Omental fat pad (tissue), 4 donors: ENCODE results near the gene FGF22. TPM values are rescaled to one million over a fixed set of nuclear protein-coding genes. Genes with fewer than 3 reads are reported as not detected.

Experiments
- ATAC-seq: fragments of 150-250 bp; one replicate; pipeline ENCODE4 v1.9.1; 2016; ENCODE audit warnings: mild to moderate bottlenecking, moderate library complexity; ENCODE audit not compliant: low FRiP score
- DNase-seq: peaks from one replicate; pipeline ENCODE4 v3.0.0-alpha.2; 2019; ENCODE audit warnings: low spot score
- total RNA-seq, 4 donors: library from RNA; depleted of rRNA; stranded (reverse); fragments of >200 nt; gene quantifications; one replicate each; pipeline ENCODE4 v1.1.0, GENCODE V29; 2016
- TF ChIP-seq, protein P1 (sequence below), 3 donors: fragments of 450-650 bp; IDR thresholded peaks; one replicate each; pipeline ENCODE4 v1.5.1; 2016 to 2017; ENCODE audit warnings: antibody characterized with exemption in 3 of 3, mild to moderate bottlenecking in 3 of 3, moderate library complexity in 2 of 3

The FGF22 gene
- total RNA-seq, 4 donors from 2014 or later, result 0.38 TPM; not detected in 3

GRCh38 chr19:641702-642101 lies 2.0 kb downstream of the FGF22 start:
- TF ChIP-seq, protein P1, sequence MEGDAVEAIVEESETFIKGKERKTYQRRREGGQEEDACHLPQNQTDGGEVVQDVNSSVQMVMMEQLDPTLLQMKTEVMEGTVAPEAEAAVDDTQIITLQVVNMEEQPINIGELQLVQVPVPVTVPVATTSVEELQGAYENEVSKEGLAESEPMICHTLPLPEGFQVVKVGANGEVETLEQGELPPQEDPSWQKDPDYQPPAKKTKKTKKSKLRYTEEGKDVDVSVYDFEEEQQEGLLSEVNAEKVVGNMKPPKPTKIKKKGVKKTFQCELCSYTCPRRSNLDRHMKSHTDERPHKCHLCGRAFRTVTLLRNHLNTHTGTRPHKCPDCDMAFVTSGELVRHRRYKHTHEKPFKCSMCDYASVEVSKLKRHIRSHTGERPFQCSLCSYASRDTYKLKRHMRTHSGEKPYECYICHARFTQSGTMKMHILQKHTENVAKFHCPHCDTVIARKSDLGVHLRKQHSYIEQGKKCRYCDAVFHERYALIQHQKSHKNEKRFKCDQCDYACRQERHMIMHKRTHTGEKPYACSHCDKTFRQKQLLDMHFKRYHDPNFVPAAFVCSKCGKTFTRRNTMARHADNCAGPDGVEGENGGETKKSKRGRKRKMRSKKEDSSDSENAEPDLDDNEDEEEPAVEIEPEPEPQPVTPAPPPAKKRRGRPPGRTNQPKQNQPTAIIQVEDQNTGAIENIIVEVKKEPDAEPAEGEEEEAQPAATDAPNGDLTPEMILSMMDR (IDR thresholded peaks at IDR 0.05), result no peak
- ATAC-seq, result no peak
- no peak for DNase-seq

- no peak for DNase-seq
- TF ChIP-seq, protein P1 (IDR thresholded peaks at IDR 0.05), result no peak
- ATAC-seq, result no peak
These were observed 3.4 kb downstream of the FGF22 start for GRCh38 chr19:642767-643727.

DNA sequence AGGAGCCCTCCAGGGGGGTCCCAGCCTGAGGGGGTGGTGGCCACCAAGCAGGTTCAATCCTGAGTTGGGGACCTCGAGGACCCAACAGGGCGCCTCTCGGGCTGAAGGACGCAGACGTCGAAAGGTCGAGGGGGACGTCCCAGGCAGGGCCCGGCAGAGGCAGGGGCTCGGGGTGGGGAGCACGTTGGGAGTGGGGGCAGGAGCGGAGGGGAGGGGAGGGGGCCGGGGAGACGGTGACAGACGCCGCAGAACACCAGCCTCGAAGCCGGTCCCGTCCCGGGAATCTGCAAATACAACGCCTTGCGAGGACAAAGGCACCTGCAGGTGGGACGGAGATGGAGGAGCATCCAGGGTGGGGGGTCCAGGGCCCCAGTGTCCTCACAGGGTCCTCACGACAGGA lies 4.1 kb downstream of the FGF22 start:
- no peak for ATAC-seq
- TF ChIP-seq, protein P1 (IDR thresholded peaks at IDR 0.05), result no peak
- DNase-seq, result no peak

- TF ChIP-seq, protein P1 (IDR thresholded peaks at IDR 0.05), result no peak
- ATAC-seq (no peak), DNase-seq (no peak)
These were observed 4.7 kb downstream of the FGF22 start for GRCh38 chr19:644363-644762.

- DNase-seq, result no peak
- ATAC-seq, result no peak
- TF ChIP-seq, protein P1 (IDR thresholded peaks at IDR 0.05), result no peak
These were observed 5.1 kb downstream of the FGF22 start for GRCh38 chr19:644789-645188.

DNA sequence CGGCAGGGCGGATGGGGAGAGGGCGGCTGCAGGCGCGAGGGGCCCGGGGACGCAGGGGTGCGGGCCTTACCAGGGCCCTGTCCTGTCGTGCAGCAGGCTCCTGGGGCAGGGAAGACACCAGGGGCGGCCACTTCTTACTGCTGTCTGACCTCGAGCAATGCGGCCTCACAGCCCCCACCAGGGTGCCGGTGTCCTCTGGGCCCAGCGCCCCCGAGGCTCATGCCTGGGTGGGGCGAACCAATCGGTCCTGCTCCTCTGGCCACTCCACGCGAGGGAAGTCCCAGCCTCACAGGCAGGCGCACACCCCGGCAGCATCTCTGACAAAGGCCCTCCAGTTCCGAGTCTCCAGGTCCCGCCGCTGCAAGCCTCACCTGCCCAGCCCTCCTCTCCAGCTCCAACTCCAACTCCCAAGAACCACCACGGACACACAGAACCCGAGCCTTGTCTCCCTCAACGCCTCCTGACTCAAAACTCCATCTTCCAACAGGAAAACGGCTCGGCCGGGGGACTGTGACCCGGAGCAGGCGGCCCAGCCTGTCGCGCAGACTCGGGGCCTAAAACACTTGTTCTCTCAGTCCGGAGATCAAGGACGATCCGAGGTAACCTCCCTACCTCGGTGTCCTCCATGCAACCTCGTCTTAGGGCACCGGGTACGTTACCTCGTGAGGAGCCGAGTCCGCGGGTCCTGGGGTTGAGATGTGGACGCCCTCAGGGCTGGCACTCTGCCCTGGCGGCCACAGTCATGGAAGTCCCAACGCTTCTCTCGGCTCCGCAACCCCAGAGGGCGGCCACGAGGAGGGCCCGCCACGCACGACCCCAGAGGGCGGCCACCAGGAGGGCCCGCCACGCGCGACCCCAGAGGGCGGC lies 6.5 kb downstream of the FGF22 start:
- ATAC-seq, result no peak
- TF ChIP-seq, protein P1 (IDR thresholded peaks at IDR 0.05), result no peak
- DNase-seq, result no peak
